Activated T-helper 1 cell treated with anti-CD3 and anti-CD28 coated beads, Interleukin-12 subunit alpha, Interleukin-12 subunit beta, Interleukin-2, Interleukin-4 antibody, amounts not matched to agents 30 ng/mL and 10 ng/mL and 1 ng/mL, durations not matched to agents 14 hours and 24 hours and 36 hours (primary cell): Measurements from ENCODE around the gene GLG1. TPM values are rescaled to one million over a fixed set of nuclear protein-coding genes. Genes with fewer than 3 reads are reported as not detected.
A peak's percentile ranks its signal among the peaks of the same experiment; 100 is the strongest.

Source experiments
- DNase-seq: peaks from one replicate; pipeline ENCODE4 v3.0.0; 2021; ENCODE audit warnings: low spot score
- H3K27ac Mint-ChIP-seq: one replicate; pipeline ENCODE4 v1.8.0; 2021; ENCODE audit warnings: mild to moderate bottlenecking, mixed read lengths
- H3K27me3 Mint-ChIP-seq: one replicate; pipeline ENCODE4 v1.8.0; 2022; ENCODE audit warnings: mild to moderate bottlenecking, moderate library complexity, mixed read lengths; ENCODE audit not compliant: insufficient read depth
- H3K36me3 Mint-ChIP-seq: one replicate; pipeline ENCODE4 v1.8.0; 2021; ENCODE audit warnings: low read depth, mixed read lengths
- H3K4me1 Mint-ChIP-seq: one replicate; pipeline ENCODE4 v1.8.0; 2021; ENCODE audit warnings: low read depth, mixed read lengths
- H3K4me3 Mint-ChIP-seq: one replicate; pipeline ENCODE4 v1.8.0; 2021; ENCODE audit warnings: mild to moderate bottlenecking, moderate library complexity, mixed read lengths
- H3K9me3 Mint-ChIP-seq: one replicate; pipeline ENCODE4 v1.8.0; 2021; ENCODE audit warnings: mixed read lengths
- intact Hi-C: fragments of 100-400 bp; cut with micrococcal nuclease; formaldehyde crosslinking; loops from one replicate; pipeline ENCODE4 v1.15.1; 2024
- total RNA-seq: library from RNA; stranded (reverse); gene quantifications from 2 replicates; pipeline ENCODE4 v1.2.3, GENCODE V29; 2022

The GLG1 gene
- total RNA-seq, 1 donor from 2014 or later = 71.8 TPM

- intact Hi-C loops = loop anchor here (1.0 to 5.0 kb wide), 6 partner anchors 20 to 260 kb away; partner anchors contain the start of genes GLG1 and RFWD3
- Mint-ChIP-seq H3K27ac (peak overlapping the region; percentile 91), H3K36me3 (peaks cover 72% of the 10 kb centered on the region), H3K4me1 (peaks cover 53% of the 10 kb centered on the region), H3K4me3 (peak overlapping the region; percentile 47), H3K27me3 (no peaks in the 10 kb centered on the region), H3K9me3 (no peaks in the 10 kb centered on the region)
- no peak for DNase-seq
Observed at GRCh38 chr16:74626741-74627416, 20.0 kb upstream of the GLG1 start.

- intact Hi-C loops = loop anchor here (1.0 to 5.0 kb wide), 5 partner anchors 27 to 258 kb away; partner anchors contain the start of gene RFWD3
- H3K36me3 Mint-ChIP-seq = peaks cover 73% of the 10 kb centered on the region
- peak overlapping the region; percentile 91 for H3K27ac Mint-ChIP-seq
- no peak for DNase-seq
- no peaks in the 10 kb centered on the region for H3K27me3 Mint-ChIP-seq
- peak overlapping the region; percentile 47 for H3K4me3 Mint-ChIP-seq
- peaks cover 53% of the 10 kb centered on the region for H3K4me1 Mint-ChIP-seq
- H3K9me3 Mint-ChIP-seq = no peaks in the 10 kb centered on the region
Observed at GRCh38 chr16:74625500-74626350, 18.8 kb upstream of the GLG1 start.

GRCh38 chr16:74623839-74624235 lies 16.9 kb upstream of the GLG1 start:
- H3K9me3 Mint-ChIP-seq = no peaks in the 10 kb centered on the region
- no peak overlapping the region for H3K4me3 Mint-ChIP-seq
- H3K27ac Mint-ChIP-seq = peak overlapping the region; percentile 43
- intact Hi-C loops = loop anchor here (2.0 kb wide), 1 partner anchor 157 kb away; no protein-coding TSS in a partner anchor
- H3K4me1 Mint-ChIP-seq = peaks cover 44% of the 10 kb centered on the region
- DNase-seq = no peak
- peaks cover 61% of the 10 kb centered on the region for H3K36me3 Mint-ChIP-seq
- no peaks in the 10 kb centered on the region for H3K27me3 Mint-ChIP-seq

- no peak for DNase-seq
- H3K27me3 Mint-ChIP-seq = no peaks in the 10 kb centered on the region
- no peak overlapping the region for H3K27ac Mint-ChIP-seq
- intact Hi-C loops = loop anchor here (2.0 kb wide), 1 partner anchor 157 kb away; no protein-coding TSS in a partner anchor
- peaks cover 56% of the 10 kb centered on the region for H3K36me3 Mint-ChIP-seq
- H3K4me1 Mint-ChIP-seq = peaks cover 39% of the 10 kb centered on the region
- no peak overlapping the region for H3K4me3 Mint-ChIP-seq
- H3K9me3 Mint-ChIP-seq = no peaks in the 10 kb centered on the region
Observed at GRCh38 chr16:74623214-74623838, 16.4 kb upstream of the GLG1 start.

- Mint-ChIP-seq H3K4me1 (peaks cover 37% of the 10 kb centered on the region), H3K9me3 (no peaks in the 10 kb centered on the region), H3K36me3 (peaks cover 55% of the 10 kb centered on the region), H3K27ac (no peak overlapping the region), H3K4me3 (no peak overlapping the region), H3K27me3 (no peaks in the 10 kb centered on the region)
- no peak for DNase-seq
- intact Hi-C loops = loop anchor here (2.0 kb wide), 1 partner anchor 155 kb away; no protein-coding TSS in a partner anchor
Observed at GRCh38 chr16:74622005-74622404, 15.1 kb upstream of the GLG1 start.

GRCh38 chr16:74617206-74617788 lies 10.4 kb upstream of the GLG1 start:
- Mint-ChIP-seq H3K4me3 (no peak overlapping the region), H3K27ac (peak overlapping the region; percentile 21), H3K36me3 (peaks cover 26% of the 10 kb centered on the region), H3K27me3 (no peaks in the 10 kb centered on the region), H3K9me3 (no peaks in the 10 kb centered on the region), H3K4me1 (peaks cover 12% of the 10 kb centered on the region)
- intact Hi-C loops = no loop called here
- DNase-seq = no peak

- peaks cover 11% of the 10 kb centered on the region for H3K36me3 Mint-ChIP-seq
- H3K27ac Mint-ChIP-seq = no peak overlapping the region
- intact Hi-C loops = no loop called here
- H3K27me3 Mint-ChIP-seq = no peaks in the 10 kb centered on the region
- no peak overlapping the region for H3K4me3 Mint-ChIP-seq
- H3K9me3 Mint-ChIP-seq = peaks cover 3% of the 10 kb centered on the region
- no peak for DNase-seq
- peaks cover 22% of the 10 kb centered on the region for H3K4me1 Mint-ChIP-seq
Observed at GRCh38 chr16:74611721-74612120, 4.8 kb upstream of the GLG1 start.

- intact Hi-C loops = loop anchor here (5.0 to 10.0 kb wide), 4 partner anchors 117 to 1036 kb away; partner anchors contain the start of genes CFDP1, KARS1 and TERF2IP
- Mint-ChIP-seq H3K9me3 (peaks cover 3% of the 10 kb centered on the region), H3K36me3 (peaks cover 10% of the 10 kb centered on the region), H3K4me1 (peaks cover 45% of the 10 kb centered on the region), H3K27ac (peak overlapping the region; percentile 4), H3K27me3 (no peaks in the 10 kb centered on the region), H3K4me3 (peak overlapping the region; percentile 51)
- peak; percentile 20 for DNase-seq
Observed at GRCh38 chr16:74608944-74609343, 2.0 kb upstream of the GLG1 start.

- intact Hi-C loops = loop anchor here (5.0 to 10.0 kb wide), 4 partner anchors 116 to 1036 kb away; partner anchors contain the start of genes CFDP1, KARS1 and TERF2IP
- peaks cover 3% of the 10 kb centered on the region for H3K9me3 Mint-ChIP-seq
- H3K36me3 Mint-ChIP-seq = peaks cover 12% of the 10 kb centered on the region
- peak overlapping the region; percentile 92 for H3K4me3 Mint-ChIP-seq
- DNase-seq = no peak
- no peak overlapping the region for H3K27ac Mint-ChIP-seq
- H3K27me3 Mint-ChIP-seq = no peaks in the 10 kb centered on the region
- peaks cover 51% of the 10 kb centered on the region for H3K4me1 Mint-ChIP-seq
Observed at GRCh38 chr16:74608381-74608780, 1.5 kb upstream of the GLG1 start.

GRCh38 chr16:74607962-74608356 lies 1.0 kb upstream of the GLG1 start:
- no peak overlapping the region for H3K27ac Mint-ChIP-seq
- H3K9me3 Mint-ChIP-seq = peaks cover 3% of the 10 kb centered on the region
- peaks cover 55% of the 10 kb centered on the region for H3K4me1 Mint-ChIP-seq

GRCh38 chr16:74607310-74607961 lies 522 bp upstream of the GLG1 start:
- Mint-ChIP-seq H3K27ac (peak overlapping the region; percentile 77), H3K9me3 (peaks cover 3% of the 10 kb centered on the region), H3K4me1 (peaks cover 60% of the 10 kb centered on the region), H3K36me3 (peaks cover 15% of the 10 kb centered on the region), H3K27me3 (no peaks in the 10 kb centered on the region), H3K4me3 (peak overlapping the region; percentile 92)
- DNase-seq = no peak
- intact Hi-C loops = loop anchor here (1.0 to 10.0 kb wide), 14 partner anchors 20 to 1037 kb away; partner anchors contain the start of genes CFDP1, KARS1, MLKL and PSMD7

More at GRCh38 chr16:74607962-74608356, 1.0 kb upstream of the GLG1 start:
- no peak for DNase-seq
- peaks cover 13% of the 10 kb centered on the region for H3K36me3 Mint-ChIP-seq
- intact Hi-C loops = loop anchor here (1.0 to 10.0 kb wide), 14 partner anchors 19 to 1037 kb away; partner anchors contain the start of genes CFDP1, KARS1, MLKL and PSMD7
- peak overlapping the region; percentile 92 for H3K4me3 Mint-ChIP-seq
- no peaks in the 10 kb centered on the region for H3K27me3 Mint-ChIP-seq
